GM18507 (cell line): ENCODE results near the gene PAPLN.

Experiments used
- DNase-seq: peaks from one replicate; pipeline ENCODE4 v3.0.0; 2011; ENCODE audit warnings: low read depth; ENCODE audit not compliant: insufficient read length; ENCODE audit errors: extremely low spot score
- FAIRE-seq: peaks from 2 replicates; lab custom pipeline; 2011; peaks lifted over from hg19 to GRCh38; lab: Jason Lieb, UNC

The PAPLN gene

DNA sequence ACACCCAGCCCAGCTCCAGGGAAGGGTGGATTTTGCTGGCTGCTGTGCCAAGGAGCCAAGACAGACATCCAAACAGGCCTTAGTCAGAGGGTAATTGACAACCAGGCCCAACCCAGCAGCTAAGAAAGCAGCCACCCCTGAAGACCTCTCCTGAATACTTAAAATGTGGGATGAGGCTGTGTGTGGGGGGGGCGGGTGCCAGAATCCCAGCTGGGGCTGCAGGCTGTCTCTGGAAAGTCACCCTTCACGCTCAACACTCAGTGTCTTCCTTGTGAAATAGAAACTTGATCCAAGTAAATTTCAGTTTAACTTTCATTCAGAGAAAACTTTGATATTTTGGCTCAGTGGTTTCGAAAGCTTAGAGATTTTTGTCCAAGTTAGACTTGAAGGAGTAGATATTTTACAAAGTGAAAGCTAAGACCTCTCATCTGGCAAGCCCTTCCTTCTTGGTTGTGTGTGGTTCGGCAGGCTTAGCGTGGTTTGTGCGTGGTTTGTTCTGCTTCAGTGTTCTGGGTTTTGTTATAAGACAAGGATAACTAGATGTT, 5.1 kb downstream of the PAPLN start:
- FAIRE-seq (peak; percentile 79), DNase-seq (peak; percentile 26)

GRCh38 chr14:73243341-73243740, 6.0 kb downstream of the PAPLN start:
- DNase-seq (no peak), FAIRE-seq (no peak)

- FAIRE-seq (no peak), DNase-seq (no peak)
Observed at GRCh38 chr14:73243748-73244147, 6.4 kb downstream of the PAPLN start.

GRCh38 chr14:73244541-73245290, 7.4 kb downstream of the PAPLN start:
- no peak for FAIRE-seq

DNA sequence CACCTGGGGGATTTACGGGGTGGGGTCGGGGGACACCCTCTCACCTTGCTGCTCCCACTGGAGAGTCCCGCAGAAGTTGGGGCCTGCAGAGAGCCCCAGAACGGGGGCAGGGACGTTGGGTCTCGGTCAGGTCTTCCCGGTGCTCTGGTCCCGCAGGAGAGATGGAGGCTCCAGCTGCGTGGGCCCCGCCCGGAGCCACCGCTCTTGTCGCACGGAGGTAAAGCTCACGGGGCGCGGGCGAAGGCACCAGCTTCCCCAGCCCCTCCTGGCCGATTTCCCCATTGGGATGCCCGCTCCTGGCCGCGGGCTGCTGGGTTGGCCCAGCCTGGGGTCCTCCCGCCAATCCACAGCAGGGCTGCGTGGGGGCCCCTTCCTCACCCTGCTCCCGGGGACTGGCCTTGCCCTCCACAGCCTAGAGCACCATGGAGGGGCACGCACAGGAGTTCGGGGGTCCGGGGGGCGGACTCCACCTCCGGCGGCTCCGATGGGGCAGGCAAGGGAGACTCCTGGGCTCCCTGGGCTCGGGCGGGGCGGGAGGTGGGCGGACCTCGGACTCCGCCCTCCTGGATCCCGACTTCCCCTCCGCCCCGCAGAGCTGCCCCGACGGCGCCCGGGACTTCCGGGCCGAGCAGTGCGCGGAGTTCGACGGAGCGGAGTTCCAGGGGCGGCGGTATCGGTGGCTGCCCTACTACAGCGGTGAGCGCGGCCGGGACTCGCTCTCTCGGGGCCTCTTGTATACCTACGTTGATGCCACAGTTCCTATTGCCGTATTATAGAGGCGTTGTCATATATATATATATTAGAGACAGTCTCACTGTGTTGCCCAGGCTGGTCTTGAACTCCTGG, 8.4 kb downstream of the PAPLN start:
- FAIRE-seq, result peak; percentile 77
- peak; percentile 57 for DNase-seq

More at GRCh38 chr14:73244541-73245290, 7.4 kb downstream of the PAPLN start:
- no peak for DNase-seq

- FAIRE-seq (peak; percentile 18), DNase-seq (no peak)
Observed at GRCh38 chr14:73246387-73247150, 9.3 kb downstream of the PAPLN start.

DNA sequence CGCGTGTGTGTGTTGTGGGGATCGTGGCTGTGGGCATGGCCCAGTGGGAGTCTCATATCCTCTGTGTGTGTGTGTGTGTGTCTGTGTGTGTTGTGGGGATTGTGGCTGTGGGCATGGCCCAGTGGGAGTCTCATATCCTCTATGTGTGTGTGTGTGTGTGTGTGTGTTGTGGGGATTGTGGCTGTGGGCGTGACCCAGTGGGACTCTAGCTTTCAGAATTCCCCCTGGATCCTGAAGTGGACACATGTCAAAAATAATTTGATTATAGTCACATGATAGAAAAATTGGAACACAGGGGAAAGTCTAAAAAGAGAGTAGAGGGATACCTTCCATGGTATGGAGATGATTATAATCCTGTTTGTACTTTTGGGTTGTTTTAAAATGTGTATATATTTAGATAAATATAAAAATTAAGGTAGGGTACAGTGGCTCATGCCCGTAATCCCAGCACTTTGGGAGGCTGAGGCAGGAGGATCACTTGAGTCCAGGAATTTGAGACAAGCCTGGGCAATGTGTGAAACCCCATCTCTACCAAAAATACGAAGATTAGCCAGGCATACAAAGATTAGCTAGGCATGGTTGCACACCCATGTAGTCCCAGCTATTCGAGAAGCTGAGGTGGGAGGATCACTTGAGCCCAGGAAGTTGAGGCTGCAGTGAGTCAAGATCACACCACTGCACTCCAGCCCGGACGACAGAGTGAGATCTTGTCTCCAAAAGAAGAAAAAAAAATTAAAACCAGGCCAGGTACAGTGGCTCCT, 11.0 kb downstream of the PAPLN start:
- FAIRE-seq (peak; percentile 99), DNase-seq (no peak)

- FAIRE-seq (no peak), DNase-seq (no peak)
Observed at GRCh38 chr14:73249108-73249507, 11.8 kb downstream of the PAPLN start.

DNA sequence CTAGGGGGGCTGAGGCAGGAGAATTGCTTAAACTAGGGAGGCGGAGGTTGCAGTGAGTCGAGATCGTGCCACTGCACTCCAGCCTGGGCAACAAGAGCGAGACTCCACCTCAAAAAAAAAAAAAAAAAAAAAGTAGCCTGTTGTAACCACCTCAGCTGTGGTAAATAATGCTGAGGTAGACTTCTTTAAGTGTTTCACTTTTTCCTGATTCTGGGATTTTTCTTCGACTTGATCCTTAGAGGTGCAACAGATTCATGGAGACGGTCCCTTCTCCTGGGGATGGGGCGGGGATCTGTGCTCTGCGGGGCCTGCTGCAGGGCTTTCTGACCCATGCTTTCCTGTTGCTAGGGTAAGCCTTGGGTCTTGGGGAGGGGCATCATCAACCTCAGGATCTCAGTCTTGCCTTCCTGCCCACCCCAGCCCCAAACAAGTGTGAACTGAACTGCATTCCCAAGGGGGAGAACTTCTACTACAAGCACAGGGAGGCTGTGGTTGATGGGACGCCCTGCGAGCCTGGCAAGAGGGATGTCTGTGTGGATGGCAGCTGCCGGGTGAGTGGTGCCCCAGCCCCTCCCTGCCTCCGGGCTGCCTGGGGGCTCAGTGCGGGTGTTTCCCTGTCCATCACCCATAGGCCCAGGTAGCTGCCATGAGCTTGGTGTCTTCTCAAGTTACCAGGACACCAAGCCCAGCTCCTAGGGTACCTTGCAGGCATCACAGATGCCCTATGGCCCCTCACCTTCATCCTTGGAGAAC, 12.4 kb downstream of the PAPLN start:
- no peak for FAIRE-seq

GRCh38 chr14:73250317-73250713, 13.0 kb downstream of the PAPLN start:
- no peak for FAIRE-seq

More for the DNA sequence above, 12.4 kb downstream of the PAPLN start:
- DNase-seq, result no peak

DNA sequence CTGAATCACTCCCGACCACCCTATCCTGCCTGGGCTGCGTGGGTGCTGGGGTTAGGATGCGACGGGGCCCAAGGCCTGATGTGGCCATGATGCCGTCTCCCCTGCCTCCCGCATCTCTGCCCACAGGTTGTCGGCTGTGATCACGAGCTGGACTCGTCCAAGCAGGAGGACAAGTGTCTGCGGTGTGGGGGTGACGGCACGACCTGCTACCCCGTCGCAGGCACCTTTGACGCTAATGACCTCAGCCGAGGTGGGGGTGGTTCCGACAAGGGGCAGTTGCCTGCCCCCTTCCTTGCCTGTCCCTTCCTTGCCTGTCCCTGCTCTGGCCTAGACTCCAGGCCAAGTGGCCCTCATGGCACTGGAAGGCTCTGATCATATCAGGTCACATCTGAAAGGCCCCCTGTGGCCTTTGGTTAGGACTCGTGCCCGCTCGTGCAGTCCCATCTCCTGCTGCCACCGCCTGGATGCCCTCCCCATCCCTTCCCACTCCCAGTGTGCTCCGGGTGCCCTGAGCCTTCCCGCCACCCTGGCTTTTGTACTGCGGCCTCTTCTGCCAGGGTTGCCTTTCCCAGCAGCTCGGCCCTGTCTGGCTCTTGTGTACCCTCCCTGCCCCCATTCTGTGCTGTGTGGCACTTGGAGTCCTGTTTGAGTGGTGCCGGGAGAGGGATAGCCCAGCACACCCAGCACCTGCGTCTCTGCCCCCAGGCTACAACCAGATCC, 13.6 kb downstream of the PAPLN start:
- DNase-seq (no peak), FAIRE-seq (no peak)

More at GRCh38 chr14:73250317-73250713, 13.0 kb downstream of the PAPLN start:
- DNase-seq, result no peak

DNA sequence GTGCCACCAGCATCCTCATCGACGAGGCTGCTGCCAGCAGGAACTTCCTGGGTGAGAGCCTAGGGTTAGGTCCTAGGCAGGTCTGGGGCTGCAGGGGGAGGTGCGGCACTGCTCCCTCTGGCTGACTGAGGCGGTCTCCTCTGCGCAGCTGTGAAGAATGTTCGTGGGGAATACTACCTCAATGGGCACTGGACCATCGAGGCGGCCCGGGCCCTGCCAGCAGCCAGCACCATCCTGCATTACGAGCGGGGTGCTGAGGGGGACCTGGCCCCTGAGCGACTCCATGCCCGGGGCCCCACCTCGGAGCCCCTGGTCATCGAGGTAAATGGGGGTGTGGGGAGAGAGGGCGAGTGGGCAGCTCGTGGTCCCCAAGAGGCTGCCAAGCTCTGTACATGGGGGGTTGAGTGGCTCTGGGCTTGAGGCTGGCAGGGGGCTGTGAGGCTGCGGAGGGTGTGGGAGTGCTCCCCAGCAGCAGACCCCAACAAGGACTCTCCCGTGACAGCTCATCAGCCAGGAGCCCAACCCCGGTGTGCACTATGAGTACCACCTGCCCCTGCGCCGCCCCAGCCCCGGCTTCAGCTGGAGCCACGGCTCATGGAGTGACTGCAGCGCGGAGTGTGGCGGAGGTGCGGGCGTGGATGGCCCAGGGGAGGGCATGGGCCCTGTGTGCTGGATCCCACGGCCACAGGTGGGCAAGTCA, 14.4 kb downstream of the PAPLN start:
- DNase-seq (no peak), FAIRE-seq (no peak)

DNA sequence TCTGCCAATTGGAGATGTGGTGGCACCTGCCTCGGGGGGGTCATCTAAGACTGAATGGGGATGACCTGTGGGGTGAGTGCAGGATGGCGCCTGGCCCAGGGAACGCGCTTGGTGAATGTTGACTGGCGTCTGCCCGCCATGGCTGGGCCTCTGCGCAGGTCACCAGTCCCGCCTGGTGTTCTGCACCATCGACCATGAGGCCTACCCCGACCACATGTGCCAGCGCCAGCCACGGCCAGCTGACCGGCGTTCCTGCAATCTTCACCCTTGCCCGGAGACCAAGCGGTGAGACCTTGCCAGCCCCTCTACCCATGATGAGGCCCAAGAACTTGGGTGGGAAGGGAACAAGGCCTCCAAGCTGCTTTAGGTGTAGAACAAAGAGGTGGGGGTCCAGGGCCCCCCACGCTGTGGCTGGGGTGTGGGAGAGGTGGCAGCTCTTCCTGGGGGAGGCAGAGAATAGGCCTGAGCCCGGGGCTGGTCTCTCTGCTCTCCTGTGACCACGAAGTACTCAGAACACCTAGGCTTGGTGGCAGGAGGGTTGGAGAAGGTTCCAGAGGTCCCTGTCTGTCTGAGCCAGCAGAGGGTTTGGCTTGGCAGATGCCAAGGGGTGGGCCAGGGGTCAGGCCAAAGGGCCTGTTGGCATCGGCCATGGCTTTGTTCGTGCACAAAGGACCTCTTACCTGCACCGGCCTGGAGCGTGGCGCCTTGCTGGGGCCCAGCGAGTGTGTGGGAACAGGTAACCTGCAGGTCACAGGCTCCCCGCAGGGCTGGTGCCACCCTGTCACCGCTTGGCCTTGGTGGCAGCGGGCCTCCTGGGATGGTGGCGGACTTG, 15.4 kb downstream of the PAPLN start:
- no peak for FAIRE-seq
- DNase-seq, result no peak

- no peak for DNase-seq
- FAIRE-seq, result no peak
Observed at GRCh38 chr14:73253323-73253610, 16.0 kb downstream of the PAPLN start.

- no peak for FAIRE-seq
Observed at GRCh38 chr14:73253721-73254120, 16.4 kb downstream of the PAPLN start.

DNA sequence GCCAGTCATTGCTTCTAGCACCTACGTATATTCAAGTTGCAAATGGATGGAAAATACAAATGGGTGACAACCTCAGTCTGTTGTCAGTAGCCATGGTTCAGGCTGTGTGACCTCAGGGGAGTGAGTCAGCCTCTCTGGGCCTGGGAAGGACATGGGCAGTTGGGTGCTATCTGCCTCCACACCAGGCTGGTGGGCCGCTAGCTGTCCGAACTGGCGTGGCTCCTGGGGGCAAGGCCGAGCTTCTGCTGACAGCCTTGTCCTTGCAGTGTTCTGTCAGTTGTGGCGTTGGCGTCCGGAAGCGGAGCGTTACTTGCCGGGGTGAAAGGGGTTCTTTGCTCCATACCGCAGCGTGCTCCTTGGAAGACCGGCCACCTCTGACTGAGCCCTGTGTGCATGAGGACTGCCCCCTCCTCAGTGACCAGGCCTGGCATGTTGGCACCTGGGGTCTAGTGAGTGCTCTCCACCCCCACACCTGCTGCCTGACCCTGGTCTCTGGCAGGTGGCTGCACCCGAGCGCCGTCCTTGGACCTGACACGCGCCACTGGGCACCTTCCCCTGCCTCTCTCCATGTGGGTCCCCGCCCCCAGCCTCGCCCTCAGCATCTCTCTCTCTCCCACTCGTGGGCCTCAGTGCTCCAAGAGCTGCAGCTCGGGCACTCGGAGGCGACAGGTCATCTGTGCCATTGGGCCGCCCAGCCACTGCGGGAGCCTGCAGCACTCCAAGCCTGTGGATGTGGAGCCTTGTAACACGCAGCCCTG, 17.1 kb downstream of the PAPLN start:
- FAIRE-seq (no peak), DNase-seq (no peak)

More at GRCh38 chr14:73253721-73254120, 16.4 kb downstream of the PAPLN start:
- DNase-seq, result no peak
